ENCODE results near the gene HOMER1. TPM values are rescaled to one million over a fixed set of nuclear protein-coding genes. Genes with fewer than 3 reads are reported as not detected.

The HOMER1 gene, protein sequence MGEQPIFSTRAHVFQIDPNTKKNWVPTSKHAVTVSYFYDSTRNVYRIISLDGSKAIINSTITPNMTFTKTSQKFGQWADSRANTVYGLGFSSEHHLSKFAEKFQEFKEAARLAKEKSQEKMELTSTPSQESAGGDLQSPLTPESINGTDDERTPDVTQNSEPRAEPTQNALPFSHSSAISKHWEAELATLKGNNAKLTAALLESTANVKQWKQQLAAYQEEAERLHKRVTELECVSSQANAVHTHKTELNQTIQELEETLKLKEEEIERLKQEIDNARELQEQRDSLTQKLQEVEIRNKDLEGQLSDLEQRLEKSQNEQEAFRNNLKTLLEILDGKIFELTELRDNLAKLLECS
- 6.8 and 6.9 TPM in 2 replicates for total RNA-seq (2012; rRNA removed)
- polyA plus RNA-seq (2012; rRNA removed), result 1.3 and 1.9 TPM in 2 replicates
- polyA plus RNA-seq (2012; cell fraction: cytosol; rRNA removed), result 0.52 and 0.56 TPM in 2 replicates
- polyA plus RNA-seq (2012; cell fraction: nucleus; rRNA removed; ENCODE audit: low replicate concordance), result 0.36 and 1.2 TPM in 2 replicates
- percentile 69 among the genes with signal in this experiment for Bru-seq, nascent RNA
- percentile 59 among the genes with signal in this experiment for BruChase-seq, experiment 1, labeled RNA remaining after a 6-hour chase
- percentile 65 among the genes with signal in this experiment for BruChase-seq, experiment 2, labeled RNA remaining after a 2-hour chase
- long read RNA-seq, full-length matches to known transcripts, result 20 of 22 reads
- long read RNA-seq, partial matches to known transcripts, result 1 of 22 reads
- long read RNA-seq, other reads (novel, unspliced or antisense), result 1 of 22 reads

DNA sequence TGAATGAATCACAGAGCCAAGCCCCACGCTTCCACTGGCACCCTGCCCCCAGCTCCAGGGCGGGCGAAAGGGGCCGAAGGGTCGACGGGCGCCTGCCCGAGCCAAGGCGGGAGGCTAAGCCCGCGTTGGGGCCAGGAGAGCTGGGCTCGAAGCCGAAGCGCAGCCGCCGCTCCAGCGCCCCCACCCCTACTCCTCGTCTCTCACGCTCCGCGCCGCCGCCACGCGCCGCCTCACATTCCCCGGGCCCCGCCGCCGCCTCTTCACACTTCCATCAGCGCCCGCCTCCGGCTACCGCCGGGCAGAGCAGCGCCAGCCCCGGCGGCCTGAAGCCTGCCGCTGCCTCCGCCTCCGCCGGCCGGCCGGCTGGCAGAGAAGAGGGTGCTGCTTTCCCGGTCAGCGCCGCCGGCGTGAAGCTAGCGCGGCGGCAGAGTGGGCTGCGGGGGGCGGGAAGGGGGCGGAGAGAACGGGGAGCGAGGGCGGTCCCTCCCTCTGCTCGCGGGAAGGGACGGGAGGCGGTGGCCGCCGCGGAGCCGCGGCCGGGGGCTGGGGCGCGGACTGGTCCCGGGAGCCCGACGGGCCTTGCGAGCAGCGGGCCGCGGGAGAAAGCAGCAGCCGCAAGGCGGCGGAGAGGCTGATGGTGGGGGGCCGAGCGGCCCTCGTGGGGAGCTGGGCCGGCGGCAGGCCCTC, at the start of gene HOMER1:
TSS of gene HOMER1 (minus strand) at position 431 of the 687 bp plus-strand sequence. CDS start 1,360 bp downstream, outside the sequence.
- Histone ChIP-seq H2BK5ac (ENCODE audit: low read depth, low read length, poor library complexity, severe bottlenecking) (peak within 1 kb of the TSS; percentile 63), H3K18ac (ENCODE audit: low read depth, low read length) (peak within 1 kb of the TSS; percentile 3; the same call in 1 of the 2 replicates), H3K4me2 (ENCODE audit: low read depth, low read length) (peak within 1 kb of the TSS; percentile 97), H4K20me1 (ENCODE audit: insufficient read depth, low read length) (no peaks in the 10 kb centered on the region), H3K14ac (replicated peaks; ENCODE audit: low read depth, low read length) (peak within 1 kb of the TSS; percentile 54; the same call in 1 of the 2 replicates), H3K27ac (ENCODE audit: insufficient read depth, low read length) (peak within 1 kb of the TSS; percentile 57), H3K27me3 (ENCODE audit: control insufficient read depth, insufficient read depth, low read length) (no peaks in the 10 kb centered on the region), H3K9ac (ENCODE audit: low read depth, low read length) (peak within 1 kb of the TSS; percentile 64), H4K5ac (ENCODE audit: low read depth, low read length) (peak within 1 kb of the TSS; percentile 19), H2AK5ac (ENCODE audit: low read depth, low read length) (no peak within 1 kb of the TSS), H3K56ac (ENCODE audit: extremely low read depth, insufficient read depth, low read length) (peak within 1 kb of the TSS; percentile 48; the same call in 1 of the 2 replicates), H2BK20ac (ENCODE audit: low read depth, low read length) (no peak within 1 kb of the TSS), H3K4me1 (ENCODE audit: control insufficient read depth, insufficient read depth, low read length) (peaks cover 5% of the 10 kb centered on the region; the same call in 1 of the 2 replicates), H2BK15ac (ENCODE audit: low read depth, low read length) (no peak within 1 kb of the TSS), H2AK9ac (replicated peaks; ENCODE audit: low read depth, low read length, poor library complexity) (peak within 1 kb of the TSS; percentile 33), H3K23ac (ENCODE audit: low read depth, low read length) (peak within 1 kb of the TSS; percentile 44; the same call in 1 of the 2 replicates), H4K8ac (ENCODE audit: low read depth in 2 of 2, low read length in 2 of 2) (peak within 1 kb of the TSS; percentile 83 to 88), H3K79me1 (ENCODE audit: low read depth in 1 of 2, low read length in 2 of 2) (peaks cover 4 to 31% of the 10 kb centered on the region in 2 experiments), H3K9me3 (ENCODE audit: control insufficient read depth, insufficient read depth, low read length) (no peaks in the 10 kb centered on the region), H3K9me1 (ENCODE audit: insufficient read depth, low read length) (no peaks in the 10 kb centered on the region), H2BK120ac (ENCODE audit: low read depth, low read length) (peak within 1 kb of the TSS; percentile 50), H4K91ac (ENCODE audit: insufficient read depth, low read depth, low read length) (peak within 1 kb of the TSS; percentile 65), H2AFZ (replicated peaks; ENCODE audit: low read length, poor library complexity) (peak within 1 kb of the TSS; percentile 97), H3K36me3 (ENCODE audit: control insufficient read depth, insufficient read depth, low read length) (no peaks in the 10 kb centered on the region), H3K4ac (ENCODE audit: low read depth, low read length) (peak within 1 kb of the TSS; percentile 67), H3K4me3 (ENCODE audit: insufficient read depth, low read depth, low read length) (peak within 1 kb of the TSS; percentile 49)
- ATAC-seq (ENCODE audit: low read depth) (peak; percentile 92), DNase-seq (peak; percentile 73)
- no TSS peak for BruUV-seq (replicated peaks)
- ChIA-PET POLR2A (ENCODE audit: unreplicated experiment) (interaction anchor here (0.6 kb wide), 1 partner anchor 314 kb away, joined by 4 read pairs; no protein-coding TSS in a partner anchor), CTCF (interaction anchor here (0.6 to 1.2 kb wide), 2 partner anchors 15 to 381 kb away, joined by 3 to 4 read pairs; no protein-coding TSS in a partner anchor)
- in situ Hi-C loops (cut with MboI; ENCODE audit: low sequenced_read_pairs) (no loop called here), intact Hi-C loops (cut with micrococcal nuclease) (loop anchor here (2.0 to 5.0 kb wide), 3 partner anchors 42 to 277 kb away; partner anchors contain the start of genes JMY and TENT2), dilution Hi-C loops (cut with HindIII; ENCODE audit: low sequenced_read_pairs, unreplicated experiment) (no loop called here)
- 0% methylated on average over 26 of the region's 85 CpGs; no CpG with 5 or more reads in 1 of the 2 experiments for WGBS, 2 experiments (ENCODE audit: extremely low coverage in 2 of 2, insufficient read length in 1 of 2)
- TF ChIP-seq, protein P1, sequence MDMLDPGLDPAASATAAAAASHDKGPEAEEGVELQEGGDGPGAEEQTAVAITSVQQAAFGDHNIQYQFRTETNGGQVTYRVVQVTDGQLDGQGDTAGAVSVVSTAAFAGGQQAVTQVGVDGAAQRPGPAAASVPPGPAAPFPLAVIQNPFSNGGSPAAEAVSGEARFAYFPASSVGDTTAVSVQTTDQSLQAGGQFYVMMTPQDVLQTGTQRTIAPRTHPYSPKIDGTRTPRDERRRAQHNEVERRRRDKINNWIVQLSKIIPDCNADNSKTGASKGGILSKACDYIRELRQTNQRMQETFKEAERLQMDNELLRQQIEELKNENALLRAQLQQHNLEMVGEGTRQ (IDR thresholded peaks at IDR 0.05; ENCODE audit: low read depth, low read length), result no peak
- peak; percentile 60; the same call in 1 of the 2 replicates for TF ChIP-seq BHLHE40 (IDR thresholded peaks at IDR 0.05; ENCODE audit: low read depth, low read length)
- no peak for TF ChIP-seq MXI1 (IDR thresholded peaks at IDR 0.05; ENCODE audit: borderline replicate concordance, low read depth, low read length)
- no peak; the same call in 1 of the 2 replicates for TF ChIP-seq MAZ (IDR thresholded peaks at IDR 0.05; ENCODE audit: borderline replicate concordance, low read depth, low read length)
- no peak for TF ChIP-seq MAFK (IDR thresholded peaks at IDR 0.05; ENCODE audit: low read depth, low read length)
- TF ChIP-seq RAD21 (IDR thresholded peaks at IDR 0.05; ENCODE audit: low read length), result no peak
- TF ChIP-seq RFX5 (IDR thresholded peaks at IDR 0.05; ENCODE audit: low read depth, low read length), result no peak
- no peak for TF ChIP-seq SMC3 (IDR thresholded peaks at IDR 0.05; ENCODE audit: low read depth, low read length)
- TF ChIP-seq, protein P2, sequence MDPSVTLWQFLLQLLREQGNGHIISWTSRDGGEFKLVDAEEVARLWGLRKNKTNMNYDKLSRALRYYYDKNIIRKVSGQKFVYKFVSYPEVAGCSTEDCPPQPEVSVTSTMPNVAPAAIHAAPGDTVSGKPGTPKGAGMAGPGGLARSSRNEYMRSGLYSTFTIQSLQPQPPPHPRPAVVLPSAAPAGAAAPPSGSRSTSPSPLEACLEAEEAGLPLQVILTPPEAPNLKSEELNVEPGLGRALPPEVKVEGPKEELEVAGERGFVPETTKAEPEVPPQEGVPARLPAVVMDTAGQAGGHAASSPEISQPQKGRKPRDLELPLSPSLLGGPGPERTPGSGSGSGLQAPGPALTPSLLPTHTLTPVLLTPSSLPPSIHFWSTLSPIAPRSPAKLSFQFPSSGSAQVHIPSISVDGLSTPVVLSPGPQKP (IDR thresholded peaks at IDR 0.05; ENCODE audit: borderline replicate concordance, low read depth, low read length), result no peak
